Thyroid gland (tissue), 4 donors: Measurements from ENCODE around the gene CKAP5. TPM values are rescaled to one million over a fixed set of nuclear protein-coding genes. Genes with fewer than 3 reads are reported as not detected.

Source experiments
- DNase-seq, 2 donors: peaks; one replicate each; pipeline ENCODE4 v3.0.0-alpha.2; 2019
- H3K27ac ChIP-seq, 3 donors: fragments of 200-600 bp; sonication (generic); 1 replicate in 2 of 3; 2 replicates in 1 of 3; pipeline ENCODE4 v1.5.1; 2016 to 2019; ENCODE audit warnings: mild to moderate bottlenecking in 1 of 3, moderate library complexity in 1 of 3
- H3K27me3 ChIP-seq: fragments of 200-600 bp; sonication (generic); one replicate; pipeline ENCODE4 v1.5.1; 2019
- H3K36me3 ChIP-seq, 2 donors: fragments of 200-600 bp; sonication (generic); one replicate each; pipeline ENCODE4 v1.5.1; 2016 to 2019
- H3K4me1 ChIP-seq, 2 donors: fragments of 200-600 bp; sonication (generic); one replicate each; pipeline ENCODE4 v1.5.1; 2017 to 2019
- H3K4me3 ChIP-seq, 3 donors: fragments of 200-600 bp; sonication (generic); replicated peaks in 1 of 3; 1 replicate in 2 of 3; 2 replicates in 1 of 3; pipeline ENCODE4 v1.5.1; 2016; ENCODE audit warnings: mild to moderate bottlenecking in 1 of 3
- H3K9me3 ChIP-seq: fragments of 200-600 bp; sonication (generic); one replicate; pipeline ENCODE4 v1.5.1; 2017
- POLR2A ChIP-seq, 2 donors: fragments of 450-650 bp; IDR thresholded peaks; one replicate each; pipeline ENCODE4 v1.6.1; 2017; ENCODE audit warnings: antibody characterized with exemption in 2 of 2, mild to moderate bottlenecking in 2 of 2, moderate library complexity in 1 of 2
- WGBS, 2 donors: methylation state at CpG; one replicate each; pipeline ENCODE4 v1.1.5; 2017; 5-methylcytosine and 5-hydroxymethylcytosine counted together
- intact Hi-C: fragments of 100-400 bp; cut with DNase I; formaldehyde crosslinking; loops from one replicate; pipeline ENCODE4 v1.15.1; 2023
- total RNA-seq, 4 donors: library from RNA; depleted of rRNA; stranded (reverse); fragments of >200 nt; gene quantifications; one replicate each; pipeline ENCODE4 v1.2.3, GENCODE V29; 2016
- TF ChIP-seq, protein P1 (sequence below), 6 experiments: fragments of 200-600 bp in 3 of 6; fragments of 450-650 bp in 3 of 6; sonication (generic) in 3 of 6; IDR thresholded peaks; one replicate each; pipeline ENCODE4 v1.5.1; 2016 to 2019; ENCODE audit warnings: antibody characterized with exemption in 6 of 6, mild to moderate bottlenecking in 2 of 6, inconsistent platforms in 1 of 6, moderate library complexity in 1 of 6

CKAP5 gene
- total RNA-seq, 4 donors from 2014 or later: 25.3 to 30.1 (median 26.8) TPM

DNA sequence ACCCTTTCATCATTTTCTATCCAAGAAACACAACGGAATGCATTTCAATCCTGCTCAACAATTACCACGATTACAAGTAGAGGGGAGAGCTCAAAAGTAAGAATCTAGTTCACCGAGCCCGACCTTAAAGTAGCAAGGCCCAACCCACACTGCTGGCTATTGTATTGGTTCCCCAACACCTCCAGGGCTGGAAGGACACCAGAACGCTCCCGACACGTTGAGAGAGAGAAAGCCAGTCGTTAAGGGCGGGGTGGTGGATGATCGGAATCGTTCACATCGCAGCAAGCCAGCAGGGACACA, 690 bp downstream of the CKAP5 start:
- WGBS, 2 donors: 1% methylated on average over 10 to 11 of the region's 12 CpGs
- Histone ChIP-seq H3K4me3 (peak overlapping the region; percentile 49 to 98 (median 83)), H3K27ac (peak overlapping the region in 2 of 3 donors; percentile 71 to 74), H3K36me3 (no peaks in the 10 kb centered on the region), H3K27me3 (no peaks in the 10 kb centered on the region), H3K4me1 (peaks cover 5 to 11% of the 10 kb centered on the region in 2 donors), H3K9me3 (no peaks in the 10 kb centered on the region)
- TF ChIP-seq POLR2A (IDR thresholded peaks at IDR 0.05): no peak
- TF ChIP-seq, protein P1, sequence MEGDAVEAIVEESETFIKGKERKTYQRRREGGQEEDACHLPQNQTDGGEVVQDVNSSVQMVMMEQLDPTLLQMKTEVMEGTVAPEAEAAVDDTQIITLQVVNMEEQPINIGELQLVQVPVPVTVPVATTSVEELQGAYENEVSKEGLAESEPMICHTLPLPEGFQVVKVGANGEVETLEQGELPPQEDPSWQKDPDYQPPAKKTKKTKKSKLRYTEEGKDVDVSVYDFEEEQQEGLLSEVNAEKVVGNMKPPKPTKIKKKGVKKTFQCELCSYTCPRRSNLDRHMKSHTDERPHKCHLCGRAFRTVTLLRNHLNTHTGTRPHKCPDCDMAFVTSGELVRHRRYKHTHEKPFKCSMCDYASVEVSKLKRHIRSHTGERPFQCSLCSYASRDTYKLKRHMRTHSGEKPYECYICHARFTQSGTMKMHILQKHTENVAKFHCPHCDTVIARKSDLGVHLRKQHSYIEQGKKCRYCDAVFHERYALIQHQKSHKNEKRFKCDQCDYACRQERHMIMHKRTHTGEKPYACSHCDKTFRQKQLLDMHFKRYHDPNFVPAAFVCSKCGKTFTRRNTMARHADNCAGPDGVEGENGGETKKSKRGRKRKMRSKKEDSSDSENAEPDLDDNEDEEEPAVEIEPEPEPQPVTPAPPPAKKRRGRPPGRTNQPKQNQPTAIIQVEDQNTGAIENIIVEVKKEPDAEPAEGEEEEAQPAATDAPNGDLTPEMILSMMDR (IDR thresholded peaks at IDR 0.05): no peak
- intact Hi-C loops: no loop called here
- no peak for DNase-seq

DNA sequence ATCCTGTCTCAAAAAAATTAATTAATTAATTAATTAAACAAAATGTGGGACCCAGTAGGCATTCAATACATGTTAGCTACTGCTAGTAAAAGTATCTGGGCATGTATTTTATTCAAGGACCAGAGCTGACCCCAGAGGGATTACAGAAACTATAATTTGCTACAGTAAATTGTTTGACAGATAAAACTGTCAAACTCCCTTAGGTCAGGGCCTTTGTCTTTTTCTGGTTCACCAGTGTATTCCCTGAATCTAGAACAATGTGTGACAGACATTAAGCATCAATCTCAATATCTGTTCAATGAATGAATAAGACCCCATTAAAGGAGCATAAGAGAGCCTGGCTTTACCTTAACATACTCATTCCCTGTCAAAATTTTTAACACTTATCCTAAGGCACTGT, 6.0 kb downstream of the CKAP5 start:
- intact Hi-C loops: no loop called here
- Histone ChIP-seq H3K27ac (no peak overlapping the region), H3K36me3 (no peaks in the 10 kb centered on the region), H3K9me3 (no peaks in the 10 kb centered on the region), H3K4me1 (peaks cover 0 to 8% of the 10 kb centered on the region in 2 donors), H3K27me3 (no peaks in the 10 kb centered on the region), H3K4me3 (no peak overlapping the region)
- no peak for TF ChIP-seq POLR2A (IDR thresholded peaks at IDR 0.05)
- TF ChIP-seq, protein P1 (IDR thresholded peaks at IDR 0.05): no peak
- no peak for DNase-seq

DNA sequence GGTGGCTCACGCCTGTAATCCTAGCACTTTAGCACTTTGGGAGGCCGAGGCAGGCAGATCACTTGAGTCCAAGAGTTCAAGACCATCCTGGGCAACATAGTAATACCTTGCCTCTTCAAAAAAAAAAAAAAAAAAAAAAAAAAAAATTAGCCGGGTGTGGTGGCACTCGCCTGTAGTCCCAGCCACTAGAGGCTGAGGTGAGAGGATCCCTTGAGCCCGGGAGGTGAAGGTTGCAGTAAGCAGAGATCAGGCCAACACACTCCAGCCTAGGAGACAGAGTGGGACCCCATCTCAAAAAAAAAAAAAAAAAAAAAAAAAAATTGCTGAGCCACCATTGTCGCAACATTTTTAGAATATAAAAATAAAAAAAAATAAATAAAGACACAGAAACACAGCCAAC, 7.6 kb downstream of the CKAP5 start:
- no peak for DNase-seq
- TF ChIP-seq POLR2A (IDR thresholded peaks at IDR 0.05): no peak
- TF ChIP-seq, protein P1 (IDR thresholded peaks at IDR 0.05): no peak
- Histone ChIP-seq H3K4me3 (no peak overlapping the region), H3K27me3 (no peaks in the 10 kb centered on the region), H3K27ac (no peak overlapping the region), H3K9me3 (no peaks in the 10 kb centered on the region), H3K4me1 (no peaks in the 10 kb centered on the region), H3K36me3 (no peaks in the 10 kb centered on the region)
- 94% methylated on average over 6 of the region's 6 CpGs for WGBS, 2 donors
- intact Hi-C loops: no loop called here

DNA sequence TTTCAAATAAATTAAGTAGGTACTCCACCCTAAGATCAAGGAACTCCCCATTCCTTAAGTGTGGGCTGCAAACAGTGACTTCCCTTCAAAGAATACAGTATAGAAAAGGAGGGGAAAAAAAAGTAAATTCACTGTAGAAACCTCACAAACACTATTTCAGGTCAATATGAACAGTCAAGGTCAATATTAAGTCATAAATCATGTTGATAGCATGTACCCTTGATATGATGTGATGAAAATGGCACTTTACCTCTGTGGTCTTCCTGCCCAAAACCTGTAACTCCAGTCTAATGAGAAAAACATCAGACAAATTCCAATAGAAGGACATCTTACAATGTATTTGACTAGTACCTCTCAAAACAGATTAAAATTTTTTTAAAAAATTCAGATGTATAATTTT, 8.2 kb downstream of the CKAP5 start:
- H3K27me3 ChIP-seq: no peaks in the 10 kb centered on the region

DNA sequence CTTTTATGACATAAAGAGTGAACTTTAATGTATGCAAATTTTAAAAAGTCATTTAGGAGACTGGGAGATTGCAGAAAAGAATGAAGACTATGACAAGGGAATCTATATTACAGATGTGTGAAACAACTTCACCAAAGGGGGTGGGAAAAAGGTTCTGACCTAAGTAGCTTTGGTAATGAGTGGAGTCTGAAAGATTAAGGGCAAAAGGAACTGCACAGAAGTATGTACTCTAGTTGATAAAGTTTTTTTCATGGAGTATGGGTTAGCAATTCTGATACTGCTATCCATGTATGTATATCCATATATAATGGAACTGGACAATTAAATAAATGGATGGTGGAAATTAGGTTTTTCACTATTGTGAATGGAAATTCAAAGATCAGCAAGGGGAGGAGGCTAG, 9.2 kb downstream of the CKAP5 start:
- TF ChIP-seq POLR2A (IDR thresholded peaks at IDR 0.05): no peak
- no peak for DNase-seq
- intact Hi-C loops: no loop called here
- no peaks in the 10 kb centered on the region for H3K9me3 ChIP-seq
- H3K27ac ChIP-seq: no peak overlapping the region
- H3K27me3 ChIP-seq: no peaks in the 10 kb centered on the region
- no peaks in the 10 kb centered on the region for H3K36me3 ChIP-seq
- no peak overlapping the region for H3K4me3 ChIP-seq
- H3K4me1 ChIP-seq: no peaks in the 10 kb centered on the region

More for the DNA sequence above, 8.2 kb downstream of the CKAP5 start:
- Histone ChIP-seq H3K36me3 (no peaks in the 10 kb centered on the region), H3K27ac (no peak overlapping the region), H3K9me3 (no peaks in the 10 kb centered on the region), H3K4me1 (no peaks in the 10 kb centered on the region), H3K4me3 (no peak overlapping the region)
- intact Hi-C loops: no loop called here
- no peak for DNase-seq
- no peak for TF ChIP-seq POLR2A (IDR thresholded peaks at IDR 0.05)
- TF ChIP-seq, protein P1 (IDR thresholded peaks at IDR 0.05): no peak

DNA sequence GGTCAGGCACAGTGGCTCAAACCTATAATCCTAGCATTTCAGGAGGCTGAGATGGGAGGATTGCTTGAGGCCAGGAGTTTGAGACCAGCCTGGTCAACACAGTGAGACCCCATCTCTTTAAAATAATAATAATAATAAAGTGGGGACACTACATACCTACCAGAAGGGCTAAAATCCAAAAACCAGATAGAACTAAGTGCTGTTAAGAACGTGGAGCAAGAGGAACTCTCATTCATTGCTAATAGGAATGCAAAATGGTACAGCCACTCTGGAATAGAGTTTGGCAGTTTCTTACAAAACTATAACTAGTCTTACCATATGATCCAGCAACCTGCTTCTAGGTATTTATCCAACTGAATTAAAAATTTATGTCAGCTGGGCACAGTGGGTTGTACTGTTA, 9.6 kb downstream of the CKAP5 start:
- H3K36me3 ChIP-seq: no peaks in the 10 kb centered on the region
- no peaks in the 10 kb centered on the region for H3K9me3 ChIP-seq
- H3K27ac ChIP-seq: no peak overlapping the region
- 95 to 100% methylated on average over 1 of the region's 1 CpG for WGBS, 2 donors
- H3K4me3 ChIP-seq: no peak overlapping the region
- intact Hi-C loops: no loop called here
- no peaks in the 10 kb centered on the region for H3K27me3 ChIP-seq
- no peaks in the 10 kb centered on the region for H3K4me1 ChIP-seq
- TF ChIP-seq, protein P1 (IDR thresholded peaks at IDR 0.05): no peak
- TF ChIP-seq POLR2A (IDR thresholded peaks at IDR 0.05): no peak
- DNase-seq: no peak
